ENCODE measurements around the gene ANKRD65.
"Not testable (repeated sequence)": the region's sequence is repeated elsewhere in the genome, so short reads cannot be mapped to it uniquely, and the experiment has no call there.

ANKRD65 gene

GRCh38 chr1:1371746-1372711 lies 49.0 kb downstream of the ANKRD65 start:
- TF ChIP-seq CTCF (IDR thresholded peaks at IDR 0.05; ENCODE audit: low read depth, low read length): peak; percentile 98
- no peak overlapping the region for H3K4me3 ChIP-seq (replicated peaks in 1 of 2; ENCODE audit: low read depth in 2 of 2, low read length in 2 of 2)
- peak; percentile 60 to 63 for DNase-seq (ENCODE audit: low read depth in 2 of 2)

- no peak overlapping the region for H3K4me3 ChIP-seq (replicated peaks in 1 of 2; ENCODE audit: low read depth in 2 of 2, low read length in 2 of 2)
- no peak for DNase-seq (ENCODE audit: low read depth in 2 of 2)
- TF ChIP-seq CTCF (IDR thresholded peaks at IDR 0.05; ENCODE audit: low read depth, low read length): no peak
These were observed 49.7 kb downstream of the ANKRD65 start for GRCh38 chr1:1371364-1371745.

- DNase-seq (ENCODE audit: low read depth in 2 of 2): no peak
- H3K4me3 ChIP-seq (replicated peaks in 1 of 2; ENCODE audit: low read depth in 2 of 2, low read length in 2 of 2): no peak overlapping the region
- TF ChIP-seq CTCF (IDR thresholded peaks at IDR 0.05; ENCODE audit: low read depth, low read length): no peak
These were observed 50.2 kb downstream of the ANKRD65 start for GRCh38 chr1:1370771-1371300.

GRCh38 chr1:1370094-1370493 lies 51.0 kb downstream of the ANKRD65 start:
- DNase-seq (ENCODE audit: low read depth in 2 of 2); H3K4me3 ChIP-seq (replicated peaks in 1 of 2; ENCODE audit: low read depth in 2 of 2, low read length in 2 of 2): not testable (repeated sequence)
